PC-9 (cell line): ENCODE measurements around the gene FSIP1. TPM values are rescaled to one million over a fixed set of nuclear protein-coding genes. Genes with fewer than 3 reads are reported as not detected.

Experiments used
- BruUV-seq: library from RNA; stranded (reverse); fragments of 400-500 nt; replicated peaks from 2 replicates; lab custom pipeline; 2021; lab: Mats Ljungman, UMichigan
- CTCF ChIA-PET: fragments of 300-600 bp; sonication (Branson Sonifier 250); formaldehyde crosslinking; loops from one replicate; lab custom pipeline; 2022; ENCODE audit warnings: antibody characterized with exemption; lab: Charles Lee
- POLR2A ChIA-PET: fragments of 300-600 bp; sonication (Branson Sonifier 250); formaldehyde crosslinking; loops from one replicate; lab custom pipeline; 2022; ENCODE audit warnings: antibody characterized with exemption; ENCODE audit not compliant: unreplicated experiment; lab: Charles Lee
- DNase-seq, 2 experiments: peaks; one replicate each; pipeline versions ENCODE4 v3.0.0 to v3.0.0-alpha.2; 2015 to 2022; ENCODE audit warnings: mixed read lengths in 1 of 2
- H2AFZ ChIP-seq: fragments of 200-600 bp; sonication (generic); 2 replicates; pipeline ENCODE4 v1.8.1; 2017; ENCODE audit warnings: antibody characterized with exemption
- H3F3A ChIP-seq: fragments of 200-600 bp; sonication (generic); 2 replicates; pipeline ENCODE4 v1.8.1; 2017; ENCODE audit warnings: antibody characterized with exemption, mild to moderate bottlenecking, low read depth; ENCODE audit not compliant: insufficient read depth
- H3K27ac ChIP-seq: fragments of 200-600 bp; sonication (generic); 2 replicates; pipeline ENCODE4 v1.6.1; 2016; ENCODE audit warnings: mixed run types
- H3K27me3 ChIP-seq: fragments of 200-600 bp; sonication (generic); 2 replicates; pipeline ENCODE4 v1.6.1; 2016; ENCODE audit warnings: low read depth, mixed run types; ENCODE audit not compliant: insufficient read depth
- H3K36me3 ChIP-seq: fragments of 200-600 bp; sonication (generic); 2 replicates; pipeline ENCODE4 v1.6.1; 2016; ENCODE audit warnings: low read depth, mixed run types
- H3K4me1 ChIP-seq: fragments of 200-600 bp; sonication (generic); replicated peaks from 2 replicates; pipeline ENCODE4 v1.6.1; 2016; ENCODE audit warnings: mixed run types; ENCODE audit not compliant: insufficient read depth
- H3K4me2 ChIP-seq: fragments of 200-600 bp; sonication (generic); 2 replicates; pipeline ENCODE4 v1.6.1; 2017; ENCODE audit warnings: mixed run types
- H3K4me3 ChIP-seq: fragments of 200-600 bp; sonication (generic); 2 replicates; pipeline ENCODE4 v1.6.1; 2016; ENCODE audit warnings: mixed run types
- H3K79me2 ChIP-seq: fragments of 200-600 bp; sonication (generic); 2 replicates; pipeline ENCODE4 v1.6.1; 2017; ENCODE audit warnings: low read depth, mixed run types
- H3K9me2 ChIP-seq: fragments of 200-600 bp; sonication (generic); 2 replicates; pipeline ENCODE4 v1.8.1; 2017; ENCODE audit warnings: mild to moderate bottlenecking; ENCODE audit not compliant: insufficient read depth
- H3K9me3 ChIP-seq: fragments of 200-600 bp; sonication (generic); 2 replicates; pipeline ENCODE4 v1.8.1; 2016; ENCODE audit warnings: low read depth; ENCODE audit not compliant: insufficient read depth
- H4K20me1 ChIP-seq: fragments of 200-600 bp; sonication (generic); 2 replicates; pipeline ENCODE4 v1.8.1; 2017; ENCODE audit not compliant: insufficient read depth
- EZH2 ChIP-seq: fragments of 200-600 bp; sonication (generic); IDR thresholded peaks from 2 replicates; pipeline ENCODE4 v1.8.0; 2017; ENCODE audit warnings: antibody characterized with exemption, low read depth
- intact Hi-C: fragments of 100-400 bp; cut with micrococcal nuclease; formaldehyde crosslinking; loops from one replicate; pipeline ENCODE4 v1.10.0; 2022; ENCODE audit not compliant: unreplicated experiment
- total RNA-seq: library from RNA; stranded (reverse); gene quantifications from 2 replicates; pipeline ENCODE4 v1.2.3, GENCODE V29; 2021
- TF ChIP-seq, protein P1 (sequence below): fragments of 200-600 bp; sonication (generic); conservative IDR thresholded peaks from 2 replicates; pipeline ENCODE4 v1.6.1; 2017; ENCODE audit warnings: mixed run types, antibody characterized with exemption, mild to moderate bottlenecking, moderate library complexity

The FSIP1 gene
- total RNA-seq, 1 experiment from 2014 or later, result 1.2 TPM

DNA sequence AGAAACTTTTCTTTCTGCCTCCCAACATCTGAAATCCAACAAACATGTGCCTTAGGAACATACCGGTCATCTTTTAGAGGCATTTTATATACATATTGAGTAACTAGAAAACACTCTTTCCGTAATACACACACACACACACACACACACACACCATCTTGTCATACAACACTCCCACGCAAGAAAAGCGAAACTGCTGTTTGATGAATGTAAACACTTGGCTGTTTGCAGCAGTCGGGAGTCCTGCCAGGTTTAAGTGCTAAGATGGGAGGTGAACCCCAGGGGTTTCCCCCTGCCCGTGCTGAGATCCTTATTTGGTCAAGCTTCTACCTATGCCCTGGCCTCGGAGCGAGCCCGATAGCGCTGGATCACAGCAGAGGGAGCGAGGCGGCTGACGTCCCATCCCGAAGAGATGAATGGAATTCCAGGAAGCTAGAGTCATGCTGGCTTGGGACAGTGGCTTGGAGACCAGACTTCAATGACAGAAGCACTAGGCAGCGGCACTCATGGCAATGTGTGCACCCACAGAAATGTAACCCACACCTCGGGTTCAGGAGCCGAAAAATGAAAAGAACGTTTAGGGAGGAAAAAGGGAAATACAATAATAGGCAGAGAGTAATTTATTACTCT is 203.0 kb downstream of the FSIP1 start:
- peak overlapping the region; percentile 58 for H2AFZ ChIP-seq
- intact Hi-C loops, result loop anchor here (1.0 to 10.0 kb wide), 15 partner anchors 145 to 871 kb away; no protein-coding TSS in a partner anchor
- DNase-seq, result peak; percentile 74 to 83
- peaks cover 4% of the 10 kb centered on the region; the same call in 1 of the 2 replicates for H3K36me3 ChIP-seq
- ChIA-PET POLR2A (interaction anchor here (0.5 to 2.3 kb wide), 11 partner anchors 49 to 933 kb away, joined by 3 to 36 read pairs (median 4); no protein-coding TSS in a partner anchor), CTCF (interaction anchor here (0.7 to 3.0 kb wide), 4 partner anchors 366 to 875 kb away, joined by 3 to 16 read pairs (median 4); no protein-coding TSS in a partner anchor)
- BruUV-seq, result no TSS peak
- H3K27me3 ChIP-seq, result no peaks in the 10 kb centered on the region
- H3K4me3 ChIP-seq, result peak overlapping the region; percentile 70; the same call in 1 of the 2 replicates
- no peaks in the 10 kb centered on the region for H3F3A ChIP-seq
- TF ChIP-seq, protein P1, sequence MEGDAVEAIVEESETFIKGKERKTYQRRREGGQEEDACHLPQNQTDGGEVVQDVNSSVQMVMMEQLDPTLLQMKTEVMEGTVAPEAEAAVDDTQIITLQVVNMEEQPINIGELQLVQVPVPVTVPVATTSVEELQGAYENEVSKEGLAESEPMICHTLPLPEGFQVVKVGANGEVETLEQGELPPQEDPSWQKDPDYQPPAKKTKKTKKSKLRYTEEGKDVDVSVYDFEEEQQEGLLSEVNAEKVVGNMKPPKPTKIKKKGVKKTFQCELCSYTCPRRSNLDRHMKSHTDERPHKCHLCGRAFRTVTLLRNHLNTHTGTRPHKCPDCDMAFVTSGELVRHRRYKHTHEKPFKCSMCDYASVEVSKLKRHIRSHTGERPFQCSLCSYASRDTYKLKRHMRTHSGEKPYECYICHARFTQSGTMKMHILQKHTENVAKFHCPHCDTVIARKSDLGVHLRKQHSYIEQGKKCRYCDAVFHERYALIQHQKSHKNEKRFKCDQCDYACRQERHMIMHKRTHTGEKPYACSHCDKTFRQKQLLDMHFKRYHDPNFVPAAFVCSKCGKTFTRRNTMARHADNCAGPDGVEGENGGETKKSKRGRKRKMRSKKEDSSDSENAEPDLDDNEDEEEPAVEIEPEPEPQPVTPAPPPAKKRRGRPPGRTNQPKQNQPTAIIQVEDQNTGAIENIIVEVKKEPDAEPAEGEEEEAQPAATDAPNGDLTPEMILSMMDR, result no peak
- no peak for TF ChIP-seq EZH2
- peak overlapping the region; percentile 44 for H3K27ac ChIP-seq
- no peaks in the 10 kb centered on the region for H3K9me3 ChIP-seq
- peak overlapping the region; percentile 97 for H3K4me2 ChIP-seq
- no peaks in the 10 kb centered on the region for H3K9me2 ChIP-seq
- H3K4me1 ChIP-seq, result peaks cover 22% of the 10 kb centered on the region; the same call in 1 of the 2 replicates
- peaks cover 20% of the 10 kb centered on the region for H3K79me2 ChIP-seq
- no peaks in the 10 kb centered on the region; the same call in 1 of the 2 replicates for H4K20me1 ChIP-seq

DNA sequence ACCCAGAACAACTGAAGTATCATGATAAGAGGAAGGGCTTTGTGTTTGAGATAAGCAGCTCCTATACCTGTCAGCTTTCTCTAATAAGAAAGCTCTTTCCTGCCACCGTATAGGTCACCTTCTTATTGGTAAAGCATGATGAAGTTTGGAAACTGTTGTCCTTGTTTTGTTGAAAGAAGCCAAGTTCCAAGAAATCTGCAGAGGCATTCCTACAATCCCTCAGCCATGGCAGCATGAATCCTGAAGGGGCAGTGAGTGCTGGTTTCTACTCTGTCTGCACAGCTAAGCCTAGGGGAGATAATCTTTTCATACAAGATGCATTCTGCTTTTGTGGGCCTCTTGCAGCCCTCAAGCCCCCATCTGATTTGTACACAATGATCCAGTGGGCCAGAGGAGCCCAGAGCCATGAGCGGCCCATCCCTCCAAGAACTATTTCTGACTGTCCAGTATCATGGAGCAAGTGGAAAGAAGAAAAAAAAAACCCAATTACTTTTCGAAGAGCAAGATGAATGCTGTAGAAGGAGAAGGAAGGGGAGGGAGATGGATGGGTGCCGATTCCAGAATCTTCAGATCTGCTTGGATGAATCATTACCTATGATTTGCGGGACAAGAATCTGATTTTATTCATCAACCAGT is 203.7 kb downstream of the FSIP1 start:
- BruUV-seq, result TSS peak; percentile 49
- Histone ChIP-seq H3K4me3 (peak overlapping the region; percentile 70; the same call in 1 of the 2 replicates), H2AFZ (no peak overlapping the region; the same call in 1 of the 2 replicates)

DNA sequence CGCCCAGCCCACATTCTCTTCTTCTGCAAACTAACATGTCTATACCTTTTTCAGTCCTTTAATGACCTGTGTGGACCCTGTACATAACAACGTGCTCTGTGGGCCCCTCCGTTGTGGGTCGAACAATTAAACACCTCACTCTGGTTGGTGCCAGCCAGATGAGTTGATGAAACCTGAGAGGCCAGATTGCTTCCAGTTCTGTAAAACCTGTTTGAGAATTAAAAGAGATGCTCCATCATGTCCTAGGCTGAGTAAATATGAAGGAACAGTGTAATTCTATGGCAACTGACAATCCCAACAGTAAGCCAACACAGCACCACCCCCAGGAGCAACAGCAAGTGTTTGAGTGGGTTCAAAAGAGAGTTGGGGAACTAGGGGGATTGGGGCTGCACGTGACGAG is 207.5 kb downstream of the FSIP1 start:
- BruUV-seq, result no TSS peak
- intact Hi-C loops, result loop anchor here (10.0 kb wide), 1 partner anchor 140 kb away; no protein-coding TSS in a partner anchor
- DNase-seq, result no peak
- ChIA-PET POLR2A (no interaction called here), CTCF (no interaction called here)
- H3K27me3 ChIP-seq, result no peaks in the 10 kb centered on the region
- no peaks in the 10 kb centered on the region for H3K9me3 ChIP-seq
- 0 out of 2 replicates have a peak, but pooled peaks cover 11% of the 10 kb centered on the region for H3K4me1 ChIP-seq
- H3K4me3 ChIP-seq, result no peak overlapping the region
- TF ChIP-seq, protein P1, result no peak
- TF ChIP-seq EZH2, result no peak
- no peaks in the 10 kb centered on the region for H4K20me1 ChIP-seq
- H3K27ac ChIP-seq, result no peak overlapping the region
- no peaks in the 10 kb centered on the region for H3K36me3 ChIP-seq
- no peaks in the 10 kb centered on the region for H3K79me2 ChIP-seq
- no peak overlapping the region for H2AFZ ChIP-seq
- no peak overlapping the region for H3K4me2 ChIP-seq
- H3F3A ChIP-seq, result no peaks in the 10 kb centered on the region
- no peaks in the 10 kb centered on the region for H3K9me2 ChIP-seq

More for the DNA sequence above, 203.7 kb downstream of the FSIP1 start:
- peaks cover 22% of the 10 kb centered on the region; the same call in 1 of the 2 replicates for H3K4me1 ChIP-seq
- no peaks in the 10 kb centered on the region for H3K9me2 ChIP-seq
- TF ChIP-seq, protein P1, result no peak
- TF ChIP-seq EZH2, result no peak
- H3K36me3 ChIP-seq, result peaks cover 4% of the 10 kb centered on the region; the same call in 1 of the 2 replicates
- no peaks in the 10 kb centered on the region for H3F3A ChIP-seq
- intact Hi-C loops, result loop anchor here (1.0 to 10.0 kb wide), 3 partner anchors 144 to 383 kb away; no protein-coding TSS in a partner anchor
- H4K20me1 ChIP-seq, result no peaks in the 10 kb centered on the region; the same call in 1 of the 2 replicates
- H3K9me3 ChIP-seq, result no peaks in the 10 kb centered on the region
- H3K27ac ChIP-seq, result no peak overlapping the region
- POLR2A ChIA-PET, result interaction anchor here (0.5 to 0.7 kb wide), 7 partner anchors 20 to 877 kb away, joined by 3 to 10 read pairs (median 4); no protein-coding TSS in a partner anchor
- DNase-seq, result no peak
- H3K4me2 ChIP-seq, result peak overlapping the region; percentile 97
- H3K79me2 ChIP-seq, result peaks cover 20% of the 10 kb centered on the region
- CTCF ChIA-PET, result interaction anchor here (0.7 to 3.0 kb wide), 2 partner anchors 407 to 875 kb away, joined by 3 to 16 read pairs; no protein-coding TSS in a partner anchor
- no peaks in the 10 kb centered on the region for H3K27me3 ChIP-seq
